ENCODE results near the gene PANX2.

The PANX2 gene

GRCh38 chr22:50186181-50186714 lies 15.7 kb downstream of the PANX2 start:
- Mint-ChIP-seq H3K4me1 (peaks cover 12% of the 10 kb centered on the region), H3K9me3 (no peaks in the 10 kb centered on the region), H3K27ac (peak overlapping the region; percentile 80 to 89 (median 83)), H3K4me3 (peak overlapping the region; percentile 95 to 98 (median 96)), H3K36me3 (ENCODE audit: low read depth) (peaks cover 1% of the 10 kb centered on the region), H3K27me3 (ENCODE audit: low read depth) (no peaks in the 10 kb centered on the region)
- TF ChIP-seq, protein P1, sequence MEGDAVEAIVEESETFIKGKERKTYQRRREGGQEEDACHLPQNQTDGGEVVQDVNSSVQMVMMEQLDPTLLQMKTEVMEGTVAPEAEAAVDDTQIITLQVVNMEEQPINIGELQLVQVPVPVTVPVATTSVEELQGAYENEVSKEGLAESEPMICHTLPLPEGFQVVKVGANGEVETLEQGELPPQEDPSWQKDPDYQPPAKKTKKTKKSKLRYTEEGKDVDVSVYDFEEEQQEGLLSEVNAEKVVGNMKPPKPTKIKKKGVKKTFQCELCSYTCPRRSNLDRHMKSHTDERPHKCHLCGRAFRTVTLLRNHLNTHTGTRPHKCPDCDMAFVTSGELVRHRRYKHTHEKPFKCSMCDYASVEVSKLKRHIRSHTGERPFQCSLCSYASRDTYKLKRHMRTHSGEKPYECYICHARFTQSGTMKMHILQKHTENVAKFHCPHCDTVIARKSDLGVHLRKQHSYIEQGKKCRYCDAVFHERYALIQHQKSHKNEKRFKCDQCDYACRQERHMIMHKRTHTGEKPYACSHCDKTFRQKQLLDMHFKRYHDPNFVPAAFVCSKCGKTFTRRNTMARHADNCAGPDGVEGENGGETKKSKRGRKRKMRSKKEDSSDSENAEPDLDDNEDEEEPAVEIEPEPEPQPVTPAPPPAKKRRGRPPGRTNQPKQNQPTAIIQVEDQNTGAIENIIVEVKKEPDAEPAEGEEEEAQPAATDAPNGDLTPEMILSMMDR (IDR thresholded peaks at IDR 0.05; ENCODE audit: unreplicated experiment in 3 of 3), result no peak

GRCh38 chr22:50186761-50187523 lies 16.4 kb downstream of the PANX2 start:
- H3K36me3 Mint-ChIP-seq (ENCODE audit: low read depth), result peaks cover 5% of the 10 kb centered on the region

GRCh38 chr22:50188356-50188755 lies 17.8 kb downstream of the PANX2 start:
- H3K4me3 Mint-ChIP-seq, result peak overlapping the region; percentile 59 to 65 (median 60)
- no peaks in the 10 kb centered on the region for H3K9me3 Mint-ChIP-seq
- no peak overlapping the region for H3K27ac Mint-ChIP-seq
- peaks cover 5% of the 10 kb centered on the region for H3K36me3 Mint-ChIP-seq (ENCODE audit: low read depth)
- H3K27me3 Mint-ChIP-seq (ENCODE audit: low read depth), result no peaks in the 10 kb centered on the region
- TF ChIP-seq, protein P1 (IDR thresholded peaks at IDR 0.05; ENCODE audit: unreplicated experiment in 3 of 3), result no peak
- peaks cover 16% of the 10 kb centered on the region for H3K4me1 Mint-ChIP-seq

More at GRCh38 chr22:50186761-50187523, 16.4 kb downstream of the PANX2 start:
- Mint-ChIP-seq H3K27me3 (ENCODE audit: low read depth) (no peaks in the 10 kb centered on the region), H3K4me3 (peak overlapping the region; percentile 95 to 98 (median 96)), H3K4me1 (peaks cover 16% of the 10 kb centered on the region), H3K9me3 (no peaks in the 10 kb centered on the region), H3K27ac (peak overlapping the region; percentile 80 to 89 (median 83))
- TF ChIP-seq, protein P1 (IDR thresholded peaks at IDR 0.05; ENCODE audit: unreplicated experiment in 3 of 3), result no peak

- H3K36me3 Mint-ChIP-seq (ENCODE audit: low read depth), result peaks cover 5% of the 10 kb centered on the region
- peaks cover 16% of the 10 kb centered on the region for H3K4me1 Mint-ChIP-seq
- H3K9me3 Mint-ChIP-seq, result no peaks in the 10 kb centered on the region
- peak overlapping the region in 2 of 3 experiments; percentile 44 to 57 for H3K4me3 Mint-ChIP-seq
- H3K27me3 Mint-ChIP-seq (ENCODE audit: low read depth), result no peaks in the 10 kb centered on the region
- TF ChIP-seq, protein P1 (IDR thresholded peaks at IDR 0.05; ENCODE audit: unreplicated experiment in 3 of 3), result no peak
- peak overlapping the region in 2 of 3 experiments; percentile 64 to 74 for H3K27ac Mint-ChIP-seq
Measured at GRCh38 chr22:50189184-50189848, 18.8 kb downstream of the PANX2 start.

- Mint-ChIP-seq H3K9me3 (no peaks in the 10 kb centered on the region), H3K27me3 (ENCODE audit: low read depth) (no peaks in the 10 kb centered on the region), H3K4me1 (peaks cover 16% of the 10 kb centered on the region), H3K36me3 (ENCODE audit: low read depth) (peaks cover 5% of the 10 kb centered on the region), H3K27ac (peak overlapping the region; percentile 62 to 72 (median 64)), H3K4me3 (peak overlapping the region; percentile 57 to 67 (median 60))
- TF ChIP-seq, protein P1 (IDR thresholded peaks at IDR 0.05; ENCODE audit: unreplicated experiment in 3 of 3), result no peak
Measured at GRCh38 chr22:50189849-50190181, 19.3 kb downstream of the PANX2 start.
